BE2C (cell line): ENCODE measurements around the gene B3GALT6.

Experiments used
- DNase-seq: peaks from one replicate; pipeline ENCODE4 v3.0.0-alpha.2; 2020
- H3K27me3 ChIP-seq: fragments of 250-450 bp; sonication (Bioruptor Pico); 2 replicates; pipeline ENCODE4 v1.5.1; 2020; ENCODE audit warnings: mild to moderate bottlenecking
- H3K36me3 ChIP-seq: fragments of 250-450 bp; sonication (Bioruptor Pico); 2 replicates; pipeline ENCODE4 v1.5.1; 2020; ENCODE audit warnings: mild to moderate bottlenecking
- H3K4me1 ChIP-seq: fragments of 250-450 bp; sonication (Bioruptor Pico); 2 replicates; pipeline ENCODE4 v1.5.1; 2020
- H3K4me3 ChIP-seq: 2 replicates; pipeline ENCODE4 v1.5.1; 2011; ENCODE audit warnings: low read depth, low read length
- H3K9me3 ChIP-seq: fragments of 250-450 bp; sonication (Bioruptor Pico); 2 replicates; pipeline ENCODE4 v1.5.1; 2020
- TF ChIP-seq, protein P1 (sequence below): IDR thresholded peaks from 2 replicates; pipeline ENCODE4 v1.5.1; 2012; ENCODE audit warnings: mild to moderate bottlenecking, low read depth, low read length

B3GALT6 gene

DNA sequence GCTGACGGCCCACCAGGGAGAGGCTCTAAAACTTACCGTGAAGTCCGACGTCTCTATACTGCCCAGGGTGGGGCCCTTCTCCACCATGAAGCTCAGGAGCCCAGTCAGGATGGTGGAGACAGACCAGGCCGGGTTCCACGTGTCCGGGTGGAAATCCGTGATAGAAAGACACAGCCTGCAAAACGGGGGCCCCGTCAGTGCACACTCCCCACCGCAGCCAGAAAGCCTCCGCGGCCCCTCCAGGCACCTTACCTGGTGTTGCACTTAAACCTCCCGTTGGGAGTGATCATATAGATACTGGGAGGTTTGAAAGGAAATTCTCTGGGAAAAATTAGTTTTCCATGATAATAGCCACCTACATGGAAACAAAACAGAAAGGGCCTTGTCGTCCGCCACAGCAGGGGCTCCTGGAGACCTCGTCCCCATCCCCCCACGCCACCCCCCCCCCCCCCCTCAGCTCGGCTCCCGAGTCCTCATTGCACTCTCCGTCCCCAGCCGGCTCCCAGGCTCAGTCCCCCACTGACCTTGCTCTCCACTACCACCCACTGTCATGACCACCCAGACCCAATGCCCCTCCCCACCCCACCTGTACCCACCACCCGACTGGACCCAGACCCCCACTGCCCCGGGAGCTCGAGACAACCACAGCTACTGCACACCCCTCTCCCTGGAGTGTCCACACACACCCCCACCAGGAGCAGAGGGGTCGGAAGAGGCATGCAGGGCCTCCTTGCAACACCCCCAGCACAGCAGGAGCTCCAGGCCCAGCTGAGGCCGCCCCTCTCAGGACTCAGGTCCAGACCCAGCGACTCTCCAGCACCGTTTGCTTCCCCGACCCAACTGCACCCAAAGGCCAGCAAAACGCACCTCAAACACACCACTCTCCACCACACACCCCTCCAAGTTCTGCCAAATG, 25.2 kb downstream of the B3GALT6 start:
- no peaks in the 10 kb centered on the region for H3K4me1 ChIP-seq
- no peak for DNase-seq
- TF ChIP-seq, protein P1, sequence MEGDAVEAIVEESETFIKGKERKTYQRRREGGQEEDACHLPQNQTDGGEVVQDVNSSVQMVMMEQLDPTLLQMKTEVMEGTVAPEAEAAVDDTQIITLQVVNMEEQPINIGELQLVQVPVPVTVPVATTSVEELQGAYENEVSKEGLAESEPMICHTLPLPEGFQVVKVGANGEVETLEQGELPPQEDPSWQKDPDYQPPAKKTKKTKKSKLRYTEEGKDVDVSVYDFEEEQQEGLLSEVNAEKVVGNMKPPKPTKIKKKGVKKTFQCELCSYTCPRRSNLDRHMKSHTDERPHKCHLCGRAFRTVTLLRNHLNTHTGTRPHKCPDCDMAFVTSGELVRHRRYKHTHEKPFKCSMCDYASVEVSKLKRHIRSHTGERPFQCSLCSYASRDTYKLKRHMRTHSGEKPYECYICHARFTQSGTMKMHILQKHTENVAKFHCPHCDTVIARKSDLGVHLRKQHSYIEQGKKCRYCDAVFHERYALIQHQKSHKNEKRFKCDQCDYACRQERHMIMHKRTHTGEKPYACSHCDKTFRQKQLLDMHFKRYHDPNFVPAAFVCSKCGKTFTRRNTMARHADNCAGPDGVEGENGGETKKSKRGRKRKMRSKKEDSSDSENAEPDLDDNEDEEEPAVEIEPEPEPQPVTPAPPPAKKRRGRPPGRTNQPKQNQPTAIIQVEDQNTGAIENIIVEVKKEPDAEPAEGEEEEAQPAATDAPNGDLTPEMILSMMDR = no peak
- H3K9me3 ChIP-seq = no peaks in the 10 kb centered on the region
- H3K36me3 ChIP-seq = peaks cover 64% of the 10 kb centered on the region
- H3K4me3 ChIP-seq = no peak overlapping the region
- no peaks in the 10 kb centered on the region for H3K27me3 ChIP-seq

DNA sequence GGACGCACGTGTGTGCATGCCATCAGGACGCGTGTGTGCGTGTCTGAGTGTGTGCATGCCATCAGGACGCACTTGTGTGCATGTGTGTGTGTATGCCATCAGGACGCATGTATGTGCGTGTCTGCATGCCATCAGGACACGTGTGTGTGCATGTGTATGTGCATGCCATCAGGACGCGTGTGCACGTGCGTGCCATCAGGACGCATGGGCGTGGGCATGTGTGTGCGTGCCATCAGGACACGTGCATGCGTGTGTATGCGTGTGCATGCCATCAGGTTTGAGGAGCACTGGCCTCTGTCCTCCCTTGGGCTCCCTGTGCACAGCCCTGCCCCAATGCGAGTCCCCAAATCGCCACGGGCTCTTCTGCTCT, 27.1 kb downstream of the B3GALT6 start:
- no peak overlapping the region for H3K4me3 ChIP-seq
- no peaks in the 10 kb centered on the region for H3K9me3 ChIP-seq
- H3K27me3 ChIP-seq = no peaks in the 10 kb centered on the region
- peaks cover 71% of the 10 kb centered on the region for H3K36me3 ChIP-seq
- TF ChIP-seq, protein P1 = no peak
- no peak for DNase-seq
- H3K4me1 ChIP-seq = no peaks in the 10 kb centered on the region

DNA sequence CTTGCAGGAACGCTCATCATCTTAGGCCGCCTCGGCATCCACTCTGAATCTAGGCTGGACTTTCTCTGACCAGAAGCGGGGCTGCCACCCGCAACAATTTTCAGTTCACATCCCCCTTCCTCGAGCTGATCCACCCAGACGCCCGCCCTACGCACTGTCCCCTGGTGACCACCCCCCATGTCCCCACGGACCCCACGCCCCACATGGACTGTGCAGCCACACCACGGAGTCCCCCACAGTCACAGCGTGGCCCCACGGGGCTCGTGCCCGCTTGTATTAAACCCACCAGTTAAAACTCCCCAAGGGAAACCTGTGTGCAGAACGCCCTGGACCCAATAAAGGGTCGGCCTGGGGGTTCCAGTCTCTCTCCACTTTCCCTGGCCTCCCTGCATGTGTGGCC, 27.5 kb downstream of the B3GALT6 start:
- TF ChIP-seq, protein P1 = no peak
- no peaks in the 10 kb centered on the region for H3K4me1 ChIP-seq

DNA sequence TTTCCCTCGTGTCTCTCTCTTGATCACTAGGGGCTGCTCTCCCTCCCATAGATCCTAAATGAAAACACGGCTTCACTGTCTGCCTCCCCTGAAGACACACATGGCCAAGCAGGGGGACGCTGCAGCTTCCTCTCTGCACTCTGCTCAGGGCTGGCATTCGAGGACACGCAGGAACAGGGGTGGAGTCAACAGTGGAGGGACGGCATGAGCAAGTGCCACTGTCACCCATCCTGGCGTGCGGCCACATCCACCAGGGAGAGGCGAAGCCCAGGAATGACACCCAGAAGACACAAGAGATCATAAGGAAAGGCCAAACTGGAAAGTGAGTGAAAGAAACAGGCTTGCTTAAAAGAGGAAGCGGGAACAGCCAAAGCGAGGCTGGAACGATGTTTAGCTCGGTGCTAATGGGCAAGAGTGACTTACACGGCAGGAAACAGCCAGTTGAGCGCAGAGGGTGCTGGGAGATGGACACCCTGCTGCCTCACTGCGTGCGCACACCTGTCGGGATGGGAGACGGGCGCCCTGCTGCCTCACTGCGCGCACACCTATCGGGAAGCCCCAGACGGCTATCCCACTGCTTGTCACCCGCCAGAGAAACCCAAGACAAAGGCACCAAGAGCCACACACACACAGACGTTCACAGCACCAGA, 28.0 kb downstream of the B3GALT6 start:
- Histone ChIP-seq H3K9me3 (no peaks in the 10 kb centered on the region), H3K4me3 (no peak overlapping the region), H3K4me1 (no peaks in the 10 kb centered on the region), H3K27me3 (no peaks in the 10 kb centered on the region), H3K36me3 (peaks cover 71% of the 10 kb centered on the region)
- TF ChIP-seq, protein P1 = no peak
- no peak for DNase-seq

More for the DNA sequence above, 27.5 kb downstream of the B3GALT6 start:
- H3K4me3 ChIP-seq = no peak overlapping the region
- no peak for DNase-seq
- H3K9me3 ChIP-seq = no peaks in the 10 kb centered on the region
- H3K36me3 ChIP-seq = peaks cover 71% of the 10 kb centered on the region
- H3K27me3 ChIP-seq = no peaks in the 10 kb centered on the region

DNA sequence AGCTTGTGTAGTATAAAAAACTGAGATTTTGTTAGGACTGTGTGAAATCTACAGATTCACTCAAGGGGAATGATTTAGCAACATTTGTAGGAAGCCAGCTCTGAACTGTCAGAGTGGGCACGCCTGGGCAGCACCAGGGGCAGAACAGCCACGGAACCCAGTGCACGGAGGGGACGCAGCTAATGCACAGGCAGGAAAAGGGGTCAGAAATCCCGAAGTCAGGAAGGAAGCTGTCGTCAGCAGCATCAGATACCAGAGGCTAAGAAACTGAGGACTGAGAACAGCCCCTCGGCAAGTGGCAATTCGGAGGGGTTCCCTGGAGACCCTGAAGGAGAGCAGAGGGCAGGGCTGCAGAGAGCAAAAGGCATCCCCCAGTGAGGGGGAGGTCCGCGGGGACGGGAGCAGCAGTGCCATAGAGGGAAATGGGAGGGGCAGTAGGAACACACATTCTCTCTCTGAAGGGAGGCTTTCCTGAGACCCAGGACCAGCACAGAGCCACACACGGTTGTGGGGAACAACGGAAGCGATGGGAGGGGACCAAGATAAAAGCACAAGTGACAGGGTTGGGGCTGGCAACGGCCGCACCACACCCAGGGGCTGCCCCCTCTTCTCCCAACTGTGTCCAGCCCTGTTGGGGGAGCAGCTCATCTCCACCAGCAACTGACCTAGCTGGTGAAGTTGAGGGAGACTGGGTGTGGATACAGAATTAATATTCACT, 29.0 kb downstream of the B3GALT6 start:
- H3K4me1 ChIP-seq = no peaks in the 10 kb centered on the region
- H3K27me3 ChIP-seq = no peaks in the 10 kb centered on the region
- TF ChIP-seq, protein P1 = no peak
- H3K4me3 ChIP-seq = no peak overlapping the region
- H3K9me3 ChIP-seq = no peaks in the 10 kb centered on the region
- DNase-seq = no peak
- peaks cover 71% of the 10 kb centered on the region for H3K36me3 ChIP-seq
